HG02938 (cell line): Measurements from ENCODE around the gene PAQR5.
"Not testable (repeated sequence)": the region's sequence is repeated elsewhere in the genome, so short reads cannot be mapped to it uniquely, and the experiment has no call there.

ENCODE experiments used
- ATAC-seq: cut with Tn5 transposase; IDR thresholded peaks from one replicate; pipeline ENCODE4 v1.9.1; 2021; ENCODE audit warnings: mild to moderate bottlenecking, moderate library complexity; ENCODE audit not compliant: unreplicated experiment

The PAQR5 gene

DNA sequence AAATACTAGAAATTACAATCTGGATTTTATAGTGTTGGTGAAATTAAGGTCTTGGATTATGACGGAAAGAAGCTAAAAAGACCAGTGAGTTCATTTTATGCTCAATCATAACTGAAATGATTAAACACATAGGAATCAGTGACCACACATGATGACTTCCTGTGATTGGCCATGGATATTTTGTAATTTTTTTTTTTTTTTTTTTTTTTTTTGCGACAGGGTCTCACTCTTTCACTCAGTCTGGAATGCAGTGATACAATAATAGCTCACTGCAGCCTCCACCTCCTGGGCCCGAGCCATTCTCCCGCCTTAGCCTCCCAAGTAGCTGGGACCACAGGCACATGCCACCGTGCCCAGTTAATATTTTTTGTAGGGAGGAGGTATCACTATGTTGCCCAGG, 47.4 kb downstream of the PAQR5 start:
- ATAC-seq = no peak

DNA sequence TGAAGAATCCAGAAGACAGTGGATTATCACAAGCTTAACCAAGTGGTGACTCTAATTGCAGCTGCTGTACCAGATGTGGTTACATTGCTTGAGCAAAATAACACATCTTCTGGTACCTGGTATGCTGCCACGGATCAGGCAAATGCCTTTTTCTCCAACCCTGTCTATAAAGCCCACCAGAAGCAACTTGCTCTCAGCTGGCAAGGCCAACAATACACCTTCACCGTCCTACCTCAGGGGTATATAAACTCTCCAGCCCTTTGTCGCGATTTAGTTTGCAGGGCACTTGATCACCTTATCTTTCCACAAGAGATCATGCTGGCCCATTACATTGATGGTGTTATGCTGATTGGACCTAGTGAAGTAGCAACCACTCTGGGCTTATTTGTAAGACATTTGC, 52.6 kb downstream of the PAQR5 start:
- ATAC-seq = no peak

DNA sequence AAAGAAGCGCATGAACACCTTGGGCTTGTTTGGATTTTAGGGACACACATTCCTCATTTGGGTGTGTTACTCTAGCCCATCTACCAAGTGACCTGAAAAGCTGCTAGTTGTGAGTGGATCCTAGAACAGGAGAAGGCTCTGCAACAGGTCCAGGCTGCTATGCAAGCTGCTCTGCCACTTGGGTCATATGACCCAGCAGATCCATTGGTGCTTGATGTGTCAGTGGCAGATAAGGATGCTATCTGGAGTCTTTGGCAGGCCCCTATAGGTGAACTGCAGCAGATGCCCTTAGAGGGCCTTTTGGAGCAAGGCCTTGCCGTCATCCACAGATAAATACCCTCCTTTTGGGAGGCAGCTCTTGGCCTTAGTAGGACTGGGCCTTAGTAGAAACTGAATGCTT, 53.2 kb downstream of the PAQR5 start:
- no peak for ATAC-seq

DNA sequence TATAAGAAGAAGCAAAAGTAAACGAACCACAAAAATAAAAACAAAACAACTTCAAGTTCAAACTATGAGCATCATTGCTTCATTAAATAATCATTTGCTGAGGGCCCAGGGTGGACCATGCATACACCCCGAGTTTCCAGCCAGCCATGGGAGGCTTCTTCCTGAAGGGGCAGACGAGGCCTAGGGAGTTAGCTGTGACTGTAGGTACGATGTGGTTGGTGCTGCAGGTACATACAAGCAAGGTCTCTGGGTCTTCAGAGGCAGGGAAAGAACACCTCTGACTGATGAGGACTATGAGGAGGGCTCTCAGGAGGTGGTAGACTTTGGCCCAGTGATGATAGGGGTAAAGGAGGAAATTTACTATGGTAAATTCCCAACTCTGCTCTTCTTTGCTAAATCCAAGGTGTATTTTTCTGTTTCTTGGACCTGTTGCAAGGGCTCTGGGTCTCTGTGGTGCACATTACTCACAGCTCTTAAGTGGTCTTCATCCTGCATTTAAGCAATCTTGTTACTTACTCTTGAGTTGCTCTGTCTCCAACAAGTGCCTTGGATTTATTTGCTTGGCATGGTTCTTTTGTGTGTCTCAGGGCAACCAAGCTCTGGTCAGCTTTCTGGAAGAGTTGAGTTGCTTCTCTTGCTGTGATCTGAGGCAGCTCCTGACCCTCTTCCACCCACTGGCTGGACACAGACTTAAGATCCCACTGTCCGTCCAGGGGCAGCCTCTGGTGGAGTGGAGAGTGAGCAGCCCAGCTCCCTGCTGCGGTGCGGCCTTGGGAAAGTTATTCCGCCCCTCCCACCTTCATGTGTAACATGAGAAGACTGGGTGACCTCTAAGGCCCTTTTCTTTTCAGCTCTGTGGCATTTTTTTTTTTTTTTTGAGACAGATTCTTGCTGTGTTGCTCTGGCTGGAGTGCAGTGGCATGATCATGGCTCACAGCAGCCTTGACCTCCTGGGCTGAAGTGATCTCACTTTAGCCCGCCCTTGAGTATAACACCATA, 59.4 kb downstream of the PAQR5 start:
- ATAC-seq = no peak

DNA sequence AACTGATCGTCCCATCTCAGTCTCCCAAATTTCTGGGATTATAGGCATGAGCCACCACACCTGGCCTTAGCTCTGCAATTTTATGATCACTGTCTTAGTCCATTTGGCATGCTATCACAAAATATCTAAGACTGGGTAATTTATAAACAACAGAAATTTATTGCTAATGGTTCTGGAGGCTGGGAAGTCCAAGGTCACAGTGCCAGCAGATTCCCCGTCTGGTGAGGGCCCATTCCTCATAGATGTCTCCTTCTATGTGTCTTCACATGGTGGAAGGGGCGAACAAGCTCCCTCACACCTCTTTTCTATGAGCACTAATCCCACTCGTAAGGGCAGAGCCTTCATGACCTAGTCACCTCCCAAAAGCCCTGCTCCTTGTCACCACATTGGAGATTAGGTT, 60.1 kb downstream of the PAQR5 start:
- ATAC-seq = no peak

DNA sequence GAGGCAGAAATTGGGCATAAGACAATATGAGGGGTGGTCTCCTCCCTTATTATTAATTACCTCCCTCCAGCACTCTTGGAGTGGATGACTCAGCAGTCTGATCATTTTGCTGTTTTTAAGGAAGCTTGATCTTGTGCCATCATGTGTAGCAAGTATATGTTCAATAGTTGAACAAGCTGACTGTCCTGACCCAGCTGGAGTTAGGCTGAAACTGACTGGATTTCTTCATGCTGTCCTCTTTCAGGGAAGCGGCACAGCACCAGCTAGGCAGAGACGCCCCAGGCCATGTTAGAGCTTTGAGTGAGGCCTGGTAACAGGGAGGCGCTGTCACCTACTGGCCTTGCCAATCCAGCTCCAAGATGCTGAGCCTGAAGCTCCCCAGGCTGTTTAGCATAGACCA, 61.0 kb downstream of the PAQR5 start:
- no peak for ATAC-seq

DNA sequence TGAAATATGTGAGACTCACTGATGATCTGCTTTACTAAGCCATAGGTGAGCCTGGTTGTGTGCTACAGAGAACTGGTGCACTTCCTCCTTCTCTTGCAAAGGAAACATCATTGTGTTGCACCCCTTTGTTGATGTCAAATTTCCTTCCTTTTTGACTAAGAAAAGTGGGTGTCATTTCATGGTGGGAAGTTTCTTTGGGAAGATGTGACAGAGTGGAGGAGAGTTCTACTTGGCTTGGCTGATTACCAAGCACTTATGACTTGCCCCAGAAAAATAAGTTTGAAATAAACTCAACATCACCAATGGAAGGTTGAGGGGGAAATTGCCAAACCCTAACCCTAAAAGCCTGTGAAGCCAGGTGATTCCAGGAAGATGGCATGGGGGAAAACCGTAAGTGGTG, 61.9 kb downstream of the PAQR5 start:
- ATAC-seq = no peak

DNA sequence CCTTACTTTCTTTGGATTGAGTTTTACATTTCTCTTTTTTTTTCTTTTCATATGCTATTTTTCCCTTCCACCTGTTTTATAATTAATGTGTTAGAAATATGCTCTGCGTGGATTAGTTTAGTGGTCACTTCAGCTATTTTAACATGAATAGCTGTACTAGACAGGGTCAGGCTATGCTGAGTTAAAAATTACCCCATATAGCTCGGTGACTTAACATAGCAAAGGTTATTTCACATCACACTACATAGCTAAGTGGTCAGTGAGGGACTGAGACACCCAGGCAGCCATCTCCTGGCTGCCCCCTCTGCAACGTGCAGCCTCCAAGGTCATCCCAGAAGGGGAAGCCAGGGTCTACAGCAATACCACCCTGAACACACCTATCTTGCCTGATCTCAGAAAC, 68.5 kb downstream of the PAQR5 start:
- no peak for ATAC-seq

DNA sequence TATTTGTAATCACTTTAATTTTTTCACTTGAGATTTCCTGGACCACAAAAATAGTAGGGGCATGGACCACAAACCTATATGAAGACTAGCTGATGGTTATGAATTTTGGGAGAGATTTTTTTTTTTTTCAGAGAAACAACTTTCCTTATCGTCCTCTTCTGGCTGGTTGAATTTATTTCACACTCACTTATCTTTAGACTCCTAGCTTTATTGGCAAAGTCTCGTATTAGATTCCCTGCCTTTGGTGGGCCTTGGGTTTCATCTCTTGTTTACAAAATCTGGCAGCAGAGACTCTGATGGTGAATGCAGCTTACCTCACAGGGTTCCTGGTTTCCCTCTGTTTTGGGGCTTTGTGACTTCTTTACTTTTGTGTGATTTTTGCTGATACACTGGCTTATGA, 70.9 kb downstream of the PAQR5 start:
- ATAC-seq = no peak

DNA sequence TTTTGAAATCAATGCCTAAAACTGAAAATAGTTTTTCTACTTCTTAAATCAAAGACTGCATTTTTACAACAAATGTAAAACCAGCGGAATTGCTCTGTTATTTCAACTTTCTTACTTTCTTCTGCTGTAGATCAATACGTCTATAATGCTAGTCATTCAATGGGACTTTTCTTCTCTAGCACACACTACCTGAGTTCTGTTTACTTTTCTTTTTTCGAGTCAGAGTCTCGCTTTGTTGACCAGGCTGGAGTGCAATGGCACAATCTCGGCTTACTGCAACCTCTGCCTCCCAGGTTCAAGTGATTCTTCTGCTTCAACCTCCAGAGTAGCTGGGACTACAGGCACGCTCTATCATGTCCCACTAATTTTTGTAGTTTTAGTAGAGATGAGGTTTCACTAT, 74.7 kb downstream of the PAQR5 start:
- ATAC-seq = no peak

DNA sequence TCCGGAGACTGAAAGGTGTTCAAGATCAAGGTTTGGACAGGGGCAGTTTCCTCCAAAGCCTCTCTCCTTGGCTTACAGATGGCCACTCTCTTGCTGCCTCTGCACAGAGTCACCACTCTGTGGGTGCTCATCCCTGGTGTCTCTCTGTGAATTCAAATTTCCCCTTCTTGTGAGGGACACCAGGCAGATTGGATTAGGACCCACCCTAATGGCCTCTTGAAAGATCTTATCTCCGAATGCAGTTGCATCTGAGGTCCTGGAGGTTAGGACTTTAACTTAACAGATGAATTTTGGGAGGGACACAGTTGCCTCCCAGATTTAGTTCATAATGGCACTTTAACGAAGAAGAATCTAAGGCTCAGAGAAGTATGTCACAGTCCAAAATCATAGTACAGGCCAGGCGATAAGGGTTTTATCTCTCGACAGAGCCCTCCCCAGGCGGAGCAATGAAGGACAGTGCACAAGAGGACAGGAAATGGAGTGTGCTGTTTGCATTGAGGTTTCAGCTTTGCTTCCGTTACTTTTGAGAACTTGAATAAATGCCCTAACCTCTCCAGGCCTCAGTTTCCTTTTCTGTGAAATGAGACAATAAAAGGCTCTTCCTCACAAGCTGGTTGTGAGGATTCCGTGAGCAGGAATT, 76.6 kb downstream of the PAQR5 start:
- no peak for ATAC-seq

DNA sequence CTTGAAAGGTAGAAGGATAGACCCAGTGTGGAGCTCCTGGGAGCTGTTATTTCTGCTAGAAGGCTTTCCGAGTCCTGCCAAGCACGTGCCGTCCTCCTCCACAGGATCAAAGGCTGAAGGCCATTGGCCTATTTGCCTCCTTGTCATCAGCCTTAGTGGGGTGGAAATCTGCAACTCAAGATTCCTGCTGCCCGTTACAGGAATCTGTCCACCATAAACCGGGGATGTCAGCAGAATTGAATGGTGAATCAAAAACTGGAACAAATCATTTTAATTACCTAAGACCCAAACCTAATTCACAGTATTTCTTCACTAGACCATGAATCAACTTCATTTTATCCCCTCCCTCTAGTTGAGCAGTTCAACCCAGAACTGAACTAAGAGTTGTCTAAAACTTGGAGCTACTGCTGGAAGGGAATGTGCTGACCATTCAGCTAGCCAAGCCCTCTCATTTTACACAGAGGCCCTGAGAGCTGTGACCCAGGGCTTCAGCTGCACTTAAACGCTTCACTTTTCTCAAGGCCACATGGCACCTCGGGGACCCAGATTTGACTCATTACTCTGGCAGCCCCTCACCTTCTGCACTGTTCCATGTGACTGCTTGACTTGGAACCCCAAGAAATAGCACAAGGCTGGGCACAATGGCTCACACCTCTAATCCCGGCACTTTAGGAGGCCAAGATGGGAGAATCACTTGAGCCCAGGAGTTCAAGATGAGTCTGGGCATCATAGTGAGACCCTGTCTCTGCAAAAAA, 78.7 kb downstream of the PAQR5 start:
- ATAC-seq = no peak

DNA sequence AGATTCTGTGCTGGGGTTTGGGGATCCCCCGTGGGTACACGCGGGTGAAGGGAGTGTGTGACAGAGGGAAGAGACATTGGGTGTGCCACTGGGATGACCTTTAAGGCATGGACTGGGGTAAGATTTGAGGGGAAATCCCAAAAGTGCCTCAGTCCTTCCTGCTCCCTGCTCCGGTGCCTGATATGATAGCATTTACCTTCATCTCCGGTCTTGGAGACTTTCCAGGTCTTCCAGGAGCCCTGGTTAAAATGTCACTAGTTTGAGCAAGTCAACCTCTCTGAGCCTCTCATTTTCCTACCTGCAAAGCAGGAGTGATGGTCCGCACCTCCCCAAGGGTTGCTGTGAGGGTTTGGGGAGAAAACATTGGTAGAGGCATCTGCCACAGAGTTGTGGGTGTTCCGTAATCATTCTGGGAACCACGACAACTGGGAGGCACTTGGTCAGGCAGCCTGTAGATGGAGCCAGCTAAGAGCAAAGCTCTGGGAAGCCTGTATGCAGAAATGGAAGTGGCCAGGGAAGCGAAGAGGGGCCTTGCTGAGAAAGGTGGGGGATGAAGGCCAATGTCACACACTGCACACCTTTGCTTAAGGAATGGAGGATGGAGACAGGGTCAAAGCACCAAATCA, 81.5 kb downstream of the PAQR5 start:
- no peak for ATAC-seq

DNA sequence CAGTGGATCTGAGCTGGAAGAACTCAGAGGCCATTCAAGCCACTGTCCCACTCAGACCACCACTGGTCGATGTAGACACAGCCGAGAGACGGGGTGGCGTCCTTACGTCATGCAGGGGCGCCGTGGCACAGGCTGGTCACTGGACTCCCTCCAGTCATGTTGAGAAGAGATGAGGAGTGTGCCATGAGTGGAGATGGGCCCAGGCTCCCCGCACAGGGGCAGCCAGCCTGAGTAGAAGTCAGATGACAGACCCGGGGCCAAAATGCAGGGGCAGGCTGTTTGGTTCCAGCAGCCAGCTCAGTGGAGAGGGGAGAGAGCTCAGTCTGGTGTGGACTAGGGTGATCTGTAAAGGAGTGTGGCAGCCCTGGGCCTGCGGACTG, 82.0 kb downstream of the PAQR5 start:
- no peak for ATAC-seq

DNA sequence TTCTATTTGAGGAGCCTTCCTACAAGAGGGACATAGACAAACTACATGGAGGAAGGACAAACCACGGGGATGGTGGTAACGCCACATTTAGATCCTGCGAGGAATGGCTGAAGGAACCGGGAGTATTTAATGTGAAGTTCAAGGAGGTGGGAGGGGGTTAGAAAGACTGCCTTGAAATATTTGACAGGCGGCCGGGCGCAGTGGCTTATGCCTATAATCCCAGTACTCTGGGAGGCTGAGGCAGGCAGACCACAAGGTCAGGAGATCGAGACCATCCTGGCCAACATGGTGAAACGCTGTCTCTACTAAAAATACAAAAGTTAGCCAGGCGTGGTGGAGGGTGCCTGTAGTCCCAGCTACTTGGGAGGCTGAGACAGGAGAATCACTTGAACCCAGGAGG, 83.5 kb downstream of the PAQR5 start:
- ATAC-seq = not testable (repeated sequence)

DNA sequence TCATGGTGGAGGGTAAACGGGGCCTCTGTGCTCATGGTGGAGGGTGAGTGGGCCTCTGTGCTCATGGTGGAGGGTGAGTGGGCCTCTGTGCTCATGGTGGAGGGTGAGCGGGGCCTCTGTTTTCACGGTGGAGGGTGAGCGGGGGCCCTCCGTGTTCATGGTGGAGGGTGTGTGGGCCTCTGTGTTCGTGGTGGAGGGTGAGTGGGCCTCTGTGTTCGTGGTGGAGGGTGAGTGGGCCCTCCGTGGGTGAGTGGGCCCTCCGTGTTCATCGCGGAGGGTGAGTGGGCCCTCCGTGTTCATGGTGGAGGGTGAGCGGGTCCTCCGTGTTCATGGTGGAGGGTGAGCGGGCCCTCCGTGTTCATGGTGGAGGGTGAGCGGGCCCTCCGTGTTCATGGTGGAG, 85.4 kb downstream of the PAQR5 start:
- not testable (repeated sequence) for ATAC-seq

DNA sequence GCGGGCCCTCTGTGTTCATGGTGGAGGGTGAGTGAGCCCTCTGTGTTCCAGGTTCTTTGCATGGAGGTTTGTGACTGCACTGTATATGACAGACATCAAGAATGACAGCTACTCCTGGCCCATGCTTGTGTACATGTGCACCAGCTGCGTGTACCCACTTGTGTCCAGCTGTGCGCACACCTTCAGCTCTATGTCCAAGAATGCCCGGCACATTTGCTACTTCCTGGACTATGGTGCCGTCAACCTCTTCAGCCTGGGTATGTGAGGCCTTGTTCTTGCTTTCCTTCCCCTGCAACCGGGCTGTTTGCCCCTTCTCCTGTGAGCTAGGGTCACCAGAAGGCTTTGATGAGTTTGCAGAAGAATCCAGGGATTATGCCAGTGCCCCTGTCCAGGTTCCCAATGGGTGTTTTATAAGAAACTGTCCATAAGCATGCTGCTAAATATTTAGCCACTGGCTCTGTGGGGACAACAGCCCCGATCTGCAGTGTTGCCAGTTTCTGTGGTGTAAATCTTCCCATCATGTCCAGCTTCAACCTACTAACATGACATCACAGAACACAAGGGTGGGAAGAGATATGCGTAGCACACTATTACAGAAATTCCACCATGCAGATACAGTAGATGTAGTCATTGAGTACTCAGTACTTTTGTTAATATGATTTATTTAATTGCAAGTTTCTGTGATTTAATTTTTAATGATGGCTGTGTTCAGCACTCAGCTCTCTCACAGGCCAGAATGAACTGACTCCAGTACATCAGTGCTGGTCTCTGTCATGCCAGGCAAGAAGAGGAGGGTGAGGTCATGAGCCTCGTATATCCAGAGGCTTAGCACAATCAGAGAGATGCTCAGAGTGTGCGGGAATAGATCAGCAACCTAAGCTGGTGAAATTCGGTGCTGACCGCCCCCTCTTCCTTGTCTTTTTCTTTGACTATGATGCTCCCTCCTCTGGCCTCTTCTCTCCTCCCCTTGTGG, 86.2 kb downstream of the PAQR5 start:
- ATAC-seq = no peak

DNA sequence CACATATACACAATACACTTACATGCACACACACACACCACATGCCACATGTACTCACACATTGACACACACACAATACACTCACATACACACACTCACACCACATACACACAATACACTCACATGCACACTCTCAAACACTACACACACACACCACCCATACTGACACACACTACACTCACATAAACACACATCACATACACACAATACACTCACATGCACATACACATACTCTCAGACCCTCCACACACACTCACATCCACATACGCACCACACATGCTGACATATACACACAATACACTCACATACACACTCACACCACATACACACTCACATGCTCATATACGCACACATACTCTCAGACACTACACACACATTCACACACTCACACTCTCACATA, 87.1 kb downstream of the PAQR5 start:
- no peak for ATAC-seq

DNA sequence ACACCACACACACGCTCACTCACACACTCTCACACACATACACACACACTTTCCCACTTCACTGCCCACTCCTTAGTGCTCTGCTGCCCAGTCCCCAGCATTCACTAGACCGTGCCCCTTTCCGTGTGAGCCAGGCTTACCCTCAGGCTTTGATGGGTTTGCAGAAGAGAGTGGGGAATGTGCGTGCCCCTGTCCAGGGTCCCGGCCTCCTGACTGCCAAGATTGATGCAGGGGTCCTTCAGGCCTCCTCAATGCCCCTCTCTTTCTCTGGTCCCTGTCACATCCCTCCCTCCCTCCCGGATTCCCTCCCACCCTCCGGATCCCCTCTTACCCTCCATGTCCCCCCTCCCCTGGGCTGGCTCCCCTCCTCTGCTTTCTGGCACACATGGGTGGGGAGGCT, 87.6 kb downstream of the PAQR5 start:
- ATAC-seq = no peak

DNA sequence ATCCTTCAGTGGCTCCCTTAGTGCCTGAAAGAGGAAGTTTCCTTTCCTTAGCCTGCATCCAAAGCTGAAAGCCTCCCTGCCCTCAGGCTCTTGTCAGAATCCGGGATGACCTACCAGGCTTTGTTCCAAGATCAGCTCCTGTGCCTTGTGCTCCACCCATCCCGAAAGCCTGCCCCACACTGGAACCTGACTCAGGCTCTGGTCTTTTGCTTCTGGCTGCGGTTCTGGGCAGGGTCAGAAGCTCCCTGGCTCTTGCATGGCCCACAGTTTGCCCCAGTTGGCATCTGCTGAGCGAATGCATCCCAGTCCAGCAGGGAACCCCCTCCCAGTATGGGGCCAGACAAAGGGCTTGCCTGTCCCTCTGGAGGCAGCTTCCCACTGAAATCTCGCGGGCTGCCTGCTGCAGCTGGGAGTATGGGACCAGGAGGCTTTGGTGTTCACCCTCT, 89.6 kb downstream of the PAQR5 start:
- ATAC-seq = no peak
